Retina (tissue), 1 donor: Measurements from ENCODE around the gene USP6.
"Not testable (repeated sequence)": the region's sequence is repeated elsewhere in the genome, so short reads cannot be mapped to it uniquely, and the experiment has no call there.

Source experiments
- DNase-seq: peaks from one replicate; pipeline ENCODE4 v3.0.0-alpha.2; 2016

USP6 gene

DNA sequence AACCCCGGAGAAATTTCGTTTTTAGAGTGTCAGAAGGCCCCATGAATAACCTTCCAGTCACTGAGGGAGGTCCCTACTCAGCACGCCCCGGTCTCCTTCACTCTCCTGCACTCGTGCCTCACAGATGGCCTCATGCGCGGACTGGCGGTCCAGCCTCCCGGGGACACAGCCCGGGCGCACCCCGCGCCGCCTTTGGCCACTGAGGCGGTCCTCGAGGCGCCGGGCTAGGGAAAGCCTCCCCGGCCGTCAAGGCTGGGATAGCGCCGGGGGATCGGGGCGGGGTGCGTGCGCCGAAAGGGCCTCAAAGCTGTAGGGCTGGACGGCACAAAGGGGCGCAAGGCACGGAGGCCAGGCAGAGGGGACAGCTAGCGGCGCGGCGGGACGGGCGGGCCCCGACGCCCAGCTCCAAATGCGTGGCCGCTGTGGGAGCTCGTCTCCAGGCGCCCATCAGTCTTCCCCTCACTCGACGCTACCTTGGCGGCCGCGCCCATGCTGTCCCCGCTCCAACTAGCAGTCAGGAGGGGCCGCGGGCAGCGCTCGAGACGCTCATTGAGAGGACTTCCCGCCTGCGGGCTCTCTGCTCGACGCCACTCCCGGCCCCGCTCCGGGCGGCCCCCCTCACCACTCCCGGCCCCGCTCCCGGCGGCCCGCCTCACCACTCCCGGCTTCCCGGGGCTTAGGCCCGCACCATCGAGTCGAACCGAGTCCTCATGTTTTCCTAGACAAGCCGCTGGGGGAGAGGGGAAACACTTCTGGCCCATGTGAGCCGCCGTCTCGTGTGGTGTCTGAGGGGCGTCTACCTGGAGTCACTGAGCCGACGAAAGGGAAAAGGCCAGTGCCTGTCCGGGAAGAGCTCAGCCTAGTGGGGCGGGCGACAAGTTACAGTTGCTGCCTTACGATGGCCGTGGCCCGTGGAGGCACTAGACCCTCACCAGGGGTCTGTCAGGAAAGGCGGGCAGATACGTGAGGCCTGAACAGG, at the start of gene USP6:
Gene USP6, plus strand, starts transcription at position 360 of the 979 bp plus-strand sequence. CDS start 14,336 bp downstream, outside the sequence.
- peak; percentile 48 for DNase-seq

- DNase-seq = no peak
Measured at GRCh38 chr17:5068236-5068635, 47.6 kb upstream of the USP6 start.

DNA sequence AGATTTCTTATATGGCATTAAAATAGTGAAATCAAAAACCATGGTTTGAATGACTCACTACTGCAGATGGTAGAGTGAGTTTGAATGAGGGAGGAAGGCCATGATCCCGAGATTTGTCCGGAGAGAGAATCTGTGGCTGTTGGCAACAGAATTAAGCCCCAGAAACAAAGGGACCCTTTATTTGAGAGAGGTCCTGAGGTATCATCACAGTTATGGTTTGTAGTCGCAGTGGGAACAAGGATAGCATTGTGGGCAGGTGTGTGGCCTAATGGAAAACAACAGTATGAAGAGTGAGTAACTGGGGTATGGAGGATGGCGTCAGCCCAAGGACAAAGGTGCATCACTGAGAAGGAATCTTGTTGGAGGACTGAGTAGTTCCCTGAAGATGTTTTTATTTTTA, 46.1 kb upstream of the USP6 start:
- no peak for DNase-seq

DNA sequence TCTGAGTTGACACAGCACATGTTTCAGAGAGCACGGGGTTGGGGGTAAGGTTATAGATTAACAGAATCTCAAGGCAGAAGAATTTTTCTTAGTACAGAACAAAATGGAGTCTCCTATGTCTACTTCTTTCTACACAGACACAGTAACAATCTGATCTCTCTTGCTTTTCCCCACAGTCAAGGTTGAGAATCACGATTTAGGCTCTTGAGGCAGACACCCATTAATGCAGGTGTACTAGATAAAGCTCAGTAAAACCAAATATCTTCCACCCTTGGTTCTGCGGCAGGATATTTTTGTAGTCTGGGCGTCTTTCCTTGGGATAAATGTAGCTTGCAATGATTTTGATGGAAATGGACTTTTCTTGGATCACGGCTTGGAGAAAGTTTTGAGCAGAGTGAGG, 40.4 kb upstream of the USP6 start:
- DNase-seq = not testable (repeated sequence)

DNA sequence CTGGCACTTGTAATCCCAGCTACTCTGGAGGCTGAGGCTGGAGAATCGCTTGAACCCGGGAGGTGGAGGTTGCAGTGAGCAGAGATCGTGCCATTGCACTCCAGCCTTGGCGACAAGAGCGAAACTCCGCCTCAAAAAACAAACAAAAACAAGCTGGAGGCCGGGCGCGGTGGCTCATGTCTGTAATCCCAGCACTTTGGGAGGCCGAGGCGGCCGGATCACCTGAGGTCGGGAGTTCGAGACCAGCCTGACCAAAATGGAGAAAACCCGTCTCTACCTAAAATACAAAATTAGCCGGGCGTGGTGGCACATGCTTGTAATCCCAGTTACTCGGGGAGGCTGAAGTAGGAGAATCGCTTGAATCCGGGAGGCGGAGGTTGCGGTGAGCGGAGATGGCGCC, 38.6 kb upstream of the USP6 start:
- not testable (repeated sequence) for DNase-seq

- DNase-seq = no peak
Measured at GRCh38 chr17:5077781-5078105, 38.1 kb upstream of the USP6 start.

DNA sequence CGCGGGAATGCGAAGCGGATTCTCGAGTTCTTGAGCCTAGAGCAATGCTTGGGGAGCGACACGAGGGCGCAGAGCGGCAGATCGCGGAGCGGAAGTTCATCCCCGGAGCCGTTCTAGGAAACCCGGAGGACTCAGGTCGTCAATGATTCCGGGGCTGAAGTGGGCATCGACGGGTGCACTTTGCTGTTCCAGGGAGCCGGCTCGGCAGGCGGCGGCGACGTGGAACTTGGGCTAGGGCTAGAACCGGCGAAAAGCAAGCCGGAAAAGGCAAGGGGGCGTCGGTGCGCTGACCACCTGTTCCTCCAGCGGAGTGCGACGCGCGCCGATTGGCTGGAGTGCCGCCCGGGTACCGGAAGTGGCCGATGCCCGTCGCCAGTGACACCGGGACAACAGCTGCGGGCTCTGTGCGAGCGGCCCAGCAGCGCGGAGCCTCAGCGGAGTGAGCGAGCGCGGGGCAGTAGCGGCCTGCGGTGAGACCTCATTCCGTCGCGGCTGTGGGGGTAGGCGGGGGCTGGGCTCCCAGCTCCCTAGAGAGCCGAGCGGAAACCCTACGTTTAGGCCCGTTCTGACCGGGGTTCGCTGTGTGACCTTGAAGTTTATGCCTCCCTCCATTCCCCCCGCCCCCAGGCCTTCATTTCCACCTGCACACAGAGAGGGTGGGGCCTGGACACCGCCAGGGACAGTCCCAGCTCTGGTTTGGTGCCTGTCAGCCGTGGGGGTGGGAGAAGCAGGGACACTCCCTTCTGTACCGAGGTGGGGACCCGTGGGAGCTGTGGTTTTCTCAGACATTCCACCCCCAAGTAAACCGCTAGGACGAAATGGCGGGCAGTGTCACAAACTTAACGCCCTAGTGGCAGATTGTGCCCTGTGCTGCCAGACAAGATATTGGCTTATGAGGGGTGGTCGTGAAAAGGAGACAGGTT, 37.5 kb upstream of the USP6 start, which contains the start of gene ZFP3:
Gene ZFP3, plus strand, starts transcription at position 362 of the 923 bp plus-strand sequence. CDS start 13,038 bp downstream, outside the sequence.
- DNase-seq = peak; percentile 98

- no peak for DNase-seq
Measured at GRCh38 chr17:5080591-5080990, 35.2 kb upstream of the USP6 start.

DNA sequence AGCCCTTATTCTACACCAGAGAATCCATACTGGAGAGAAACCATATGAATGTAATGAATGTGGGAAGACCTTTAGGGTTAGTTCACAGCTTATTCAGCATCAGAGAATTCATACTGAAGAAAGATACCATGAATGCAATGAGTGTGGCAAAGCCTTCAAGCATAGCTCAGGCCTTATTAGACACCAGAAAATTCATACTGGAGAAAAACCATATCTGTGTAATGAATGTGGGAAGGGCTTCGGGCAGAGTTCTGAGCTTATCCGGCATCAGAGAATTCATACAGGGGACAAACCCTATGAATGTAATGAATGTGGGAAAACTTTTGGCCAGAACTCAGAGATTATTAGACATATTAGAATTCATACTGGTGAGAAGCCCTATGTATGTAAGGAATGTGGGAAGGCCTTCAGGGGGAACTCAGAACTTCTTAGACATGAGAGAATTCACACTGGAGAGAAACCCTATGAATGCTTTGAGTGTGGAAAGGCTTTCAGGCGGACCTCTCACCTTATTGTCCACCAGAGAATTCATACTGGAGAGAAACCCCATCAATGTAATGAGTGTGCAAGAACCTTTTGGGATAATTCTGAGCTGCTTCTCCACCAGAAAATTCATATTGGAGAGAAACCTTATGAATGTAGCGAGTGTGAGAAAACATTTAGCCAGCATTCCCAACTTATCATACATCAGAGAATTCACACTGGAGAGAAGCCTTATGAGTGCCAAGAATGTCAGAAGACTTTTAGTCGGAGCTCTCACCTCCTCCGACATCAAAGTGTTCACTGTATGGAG, 23.4 kb upstream of the USP6 start:
- DNase-seq = no peak

DNA sequence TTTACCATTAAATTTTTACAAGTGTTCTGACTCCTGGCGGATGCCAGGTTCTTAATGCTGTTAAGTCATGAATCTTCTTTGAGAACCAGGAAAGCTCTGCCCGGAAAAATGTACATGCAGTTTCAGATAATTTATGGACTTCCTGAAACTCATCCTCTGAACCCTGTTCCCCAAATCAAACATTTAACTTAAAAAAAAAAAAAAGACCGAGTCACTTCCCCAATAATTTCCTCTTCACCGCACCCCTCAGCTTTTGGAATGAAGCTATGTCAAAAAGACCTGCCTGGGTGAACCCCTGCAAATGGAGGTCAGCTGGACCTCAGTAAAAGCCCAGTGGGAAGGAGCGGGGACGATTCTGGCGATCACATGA, 19.1 kb upstream of the USP6 start:
- DNase-seq = no peak

DNA sequence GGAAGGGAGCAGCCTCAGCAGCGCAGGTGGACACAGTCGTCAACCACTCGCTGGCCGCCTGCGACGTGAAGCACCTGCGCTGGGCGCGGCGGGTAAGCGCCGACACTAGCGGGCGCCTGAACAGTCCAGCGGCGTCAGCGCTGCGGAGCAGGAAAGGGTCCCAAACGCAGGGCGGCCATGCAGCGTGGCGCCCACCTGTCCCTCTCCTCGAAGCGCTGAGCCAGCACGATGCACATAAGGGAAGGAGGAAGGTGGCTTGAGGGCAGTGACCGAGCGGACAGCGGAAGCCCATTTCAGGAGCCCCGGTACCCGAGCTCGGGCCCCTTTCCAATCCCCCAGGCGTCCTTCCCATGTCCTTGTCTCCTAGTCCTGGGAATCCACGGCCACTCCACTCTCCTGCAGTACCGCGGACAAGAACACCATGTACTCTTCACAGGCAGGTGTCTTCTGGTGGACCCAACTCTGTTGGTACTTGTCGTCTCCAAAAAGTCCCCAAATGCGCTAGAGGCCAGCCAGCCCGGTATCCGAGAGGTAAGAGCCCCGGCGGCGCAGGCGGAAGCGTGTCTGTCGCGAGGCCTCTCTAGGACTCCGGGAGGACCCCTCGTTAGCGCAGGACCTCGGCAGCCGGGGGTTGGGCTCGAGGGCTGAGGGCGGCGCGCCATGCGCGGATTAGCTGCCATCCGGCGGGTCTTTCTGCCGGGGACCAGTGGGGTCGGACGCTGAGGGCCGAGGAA, 18.6 kb upstream of the USP6 start:
- DNase-seq = peak; percentile 95

- DNase-seq = no peak
Measured at GRCh38 chr17:5099271-5099670, 16.6 kb upstream of the USP6 start.

DNA sequence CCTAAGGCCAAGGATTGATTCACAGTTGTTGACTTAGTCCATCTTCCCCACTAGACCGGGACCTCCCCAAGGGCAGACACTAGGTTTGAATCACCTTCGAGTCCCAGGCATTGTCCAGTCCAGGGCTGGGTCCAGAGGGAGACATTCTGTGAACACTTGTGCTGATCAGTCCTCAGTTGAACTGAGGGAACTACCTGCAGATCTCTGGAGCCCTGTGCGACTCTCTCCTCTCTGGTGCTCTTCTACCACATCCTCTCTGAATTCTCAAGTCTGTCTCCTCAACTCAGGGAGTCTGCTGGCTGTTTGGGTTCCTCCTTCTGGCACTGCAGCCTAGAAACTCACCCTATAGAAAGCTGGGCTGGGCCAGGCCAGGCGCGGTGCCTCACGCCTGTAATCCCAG, 15.0 kb upstream of the USP6 start:
- DNase-seq = no peak

- no peak for DNase-seq
Measured at GRCh38 chr17:5110816-5111215, 5.0 kb upstream of the USP6 start.

GRCh38 chr17:5111402-5112204, 4.2 kb upstream of the USP6 start, which contains the start of gene ZNF232:
TSS of gene ZNF232 (minus strand) at chr17:5111878. CDS start at chr17:5111822, 56 bp downstream.
- peak; percentile 98 for DNase-seq

DNA sequence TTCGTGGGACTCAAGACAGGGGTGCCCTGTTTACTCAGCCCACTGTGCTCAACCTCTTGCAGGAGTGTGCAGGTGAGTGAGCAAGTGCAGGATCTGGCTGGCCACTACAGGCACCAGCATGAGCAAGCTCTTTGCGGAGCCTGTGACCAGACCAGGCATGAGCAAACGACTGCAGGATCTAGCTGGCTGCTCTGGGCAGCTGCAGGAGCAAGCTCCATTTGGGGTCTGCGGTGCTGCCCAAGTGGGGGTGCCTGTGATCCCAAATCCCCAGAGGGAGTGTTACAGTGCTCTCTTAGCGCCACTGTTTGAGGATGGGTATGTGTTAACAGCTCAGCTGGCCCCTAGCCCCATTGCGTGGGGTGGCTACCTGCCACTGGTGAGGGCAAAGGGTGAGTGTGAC, 2.4 kb downstream of the USP6 start:
- no peak for DNase-seq

DNA sequence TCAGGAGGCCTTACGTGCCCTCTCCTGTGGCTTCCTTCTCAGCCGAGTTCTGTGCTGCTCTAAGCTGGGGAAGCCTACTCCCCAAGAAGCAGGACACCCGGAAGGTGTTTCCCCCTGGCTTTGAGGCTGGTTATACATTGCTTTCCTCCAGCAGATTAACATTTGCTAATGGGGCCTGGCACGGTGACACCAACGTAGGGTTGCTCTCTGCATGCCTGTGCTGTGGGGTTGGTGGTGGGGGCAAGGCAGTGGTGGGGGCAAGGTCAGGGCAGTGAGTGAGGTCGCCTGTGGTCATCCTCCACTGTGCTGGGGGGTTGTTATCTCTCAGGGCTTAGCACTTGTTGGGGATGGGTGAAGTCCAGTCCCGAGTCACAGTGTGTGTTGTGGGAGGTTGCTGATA, 4.2 kb downstream of the USP6 start:
- no peak for DNase-seq

GRCh38 chr17:5120436-5121185, 4.8 kb downstream of the USP6 start:
- DNase-seq = not testable (repeated sequence)

GRCh38 chr17:5121186-5121841, 5.5 kb downstream of the USP6 start:
- DNase-seq = no peak

DNA sequence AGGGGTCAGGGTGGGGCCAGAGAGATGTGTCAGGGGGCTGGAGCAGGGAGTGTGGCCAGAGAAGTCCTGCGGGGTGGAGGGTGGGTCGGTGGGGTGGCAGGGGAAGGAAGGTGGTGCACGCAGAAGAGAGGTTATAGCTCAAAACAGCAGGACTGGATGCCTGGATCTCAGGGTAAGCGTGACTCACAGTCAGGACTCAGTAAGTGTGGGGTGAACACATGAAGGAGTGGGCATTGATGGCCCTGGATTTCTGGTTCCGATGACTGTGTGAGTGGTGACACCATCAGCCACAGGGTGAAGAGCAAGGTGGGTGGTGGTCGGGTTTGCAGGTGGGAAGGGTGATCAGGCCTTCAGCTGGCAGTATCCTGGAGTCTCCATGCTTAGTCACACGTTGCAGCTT, 6.2 kb downstream of the USP6 start:
- not testable (repeated sequence) for DNase-seq
